Fibroblast of mammary gland (primary cell): ENCODE data around the gene TGFBI.

Experiments used
- DNase-seq: peaks from one replicate; pipeline ENCODE4 v3.0.0-alpha.2; 2010; ENCODE audit warnings: low read depth
- H3K4me3 ChIP-seq: 2 replicates; pipeline ENCODE4 v1.5.1; 2011; ENCODE audit warnings: low read depth, mild to moderate bottlenecking, low read length, moderate library complexity; ENCODE audit not compliant: control insufficient read depth
- TF ChIP-seq, protein P1 (sequence below): conservative IDR thresholded peaks from 2 replicates; pipeline ENCODE4 v1.5.1; 2011; ENCODE audit warnings: low read depth, low read length, inconsistent platforms; ENCODE audit not compliant: control insufficient read depth, insufficient read depth

The TGFBI gene

GRCh38 chr5:135993880-135994636 is 34.7 kb upstream of the TGFBI start:
- DNase-seq, result peak; percentile 89
- H3K4me3 ChIP-seq, result no peak overlapping the region
- TF ChIP-seq, protein P1, sequence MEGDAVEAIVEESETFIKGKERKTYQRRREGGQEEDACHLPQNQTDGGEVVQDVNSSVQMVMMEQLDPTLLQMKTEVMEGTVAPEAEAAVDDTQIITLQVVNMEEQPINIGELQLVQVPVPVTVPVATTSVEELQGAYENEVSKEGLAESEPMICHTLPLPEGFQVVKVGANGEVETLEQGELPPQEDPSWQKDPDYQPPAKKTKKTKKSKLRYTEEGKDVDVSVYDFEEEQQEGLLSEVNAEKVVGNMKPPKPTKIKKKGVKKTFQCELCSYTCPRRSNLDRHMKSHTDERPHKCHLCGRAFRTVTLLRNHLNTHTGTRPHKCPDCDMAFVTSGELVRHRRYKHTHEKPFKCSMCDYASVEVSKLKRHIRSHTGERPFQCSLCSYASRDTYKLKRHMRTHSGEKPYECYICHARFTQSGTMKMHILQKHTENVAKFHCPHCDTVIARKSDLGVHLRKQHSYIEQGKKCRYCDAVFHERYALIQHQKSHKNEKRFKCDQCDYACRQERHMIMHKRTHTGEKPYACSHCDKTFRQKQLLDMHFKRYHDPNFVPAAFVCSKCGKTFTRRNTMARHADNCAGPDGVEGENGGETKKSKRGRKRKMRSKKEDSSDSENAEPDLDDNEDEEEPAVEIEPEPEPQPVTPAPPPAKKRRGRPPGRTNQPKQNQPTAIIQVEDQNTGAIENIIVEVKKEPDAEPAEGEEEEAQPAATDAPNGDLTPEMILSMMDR, result no peak

DNA sequence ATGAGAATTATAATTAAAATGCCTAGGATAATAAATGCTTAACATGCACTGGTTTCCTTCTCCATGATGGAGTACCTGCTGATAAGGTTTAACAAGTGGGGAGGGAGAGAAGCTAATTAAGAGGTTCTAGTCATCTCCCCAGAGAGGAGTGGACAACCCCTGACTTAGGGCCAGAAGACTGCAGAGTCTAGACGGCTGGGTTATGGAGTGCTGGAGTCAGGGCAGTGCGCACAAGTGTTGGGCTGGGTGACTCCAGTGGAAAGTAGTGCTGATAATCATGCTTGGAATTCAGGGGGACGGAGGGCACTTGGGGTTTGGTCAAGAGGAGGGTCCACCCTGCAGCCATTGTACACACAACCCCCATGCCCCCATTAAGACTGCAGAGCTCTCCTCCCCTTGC is 32.8 kb upstream of the TGFBI start:
- TF ChIP-seq, protein P1, result no peak
- no peak overlapping the region for H3K4me3 ChIP-seq
- no peak for DNase-seq

- H3K4me3 ChIP-seq, result no peak overlapping the region
- DNase-seq, result peak; percentile 62
- TF ChIP-seq, protein P1, result no peak
These were observed 32.2 kb upstream of the TGFBI start for GRCh38 chr5:135996611-135997010.

- no peak overlapping the region for H3K4me3 ChIP-seq
- no peak for DNase-seq
- TF ChIP-seq, protein P1, result no peak
These were observed 31.0 kb upstream of the TGFBI start for GRCh38 chr5:135997673-135998335.

DNA sequence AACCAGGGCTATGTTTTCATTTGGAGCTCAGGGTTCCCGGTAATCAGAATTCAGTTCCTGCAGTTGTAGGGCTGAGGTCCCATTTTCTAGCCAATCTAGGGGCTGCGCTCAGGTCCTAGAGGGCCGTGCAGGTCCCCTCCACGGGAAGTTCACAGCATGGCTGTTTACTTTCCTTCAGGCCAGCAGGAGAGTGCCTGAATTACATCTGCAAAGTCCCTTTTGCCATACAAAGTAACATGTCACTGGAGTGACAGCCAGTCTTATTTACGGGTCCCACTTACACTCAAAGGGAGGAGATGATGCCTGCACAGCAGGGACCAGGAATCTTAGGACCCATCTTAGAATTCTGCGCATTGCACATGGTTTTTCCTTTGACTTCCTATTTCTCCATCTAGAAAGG is 29.9 kb upstream of the TGFBI start:
- no peak for DNase-seq
- H3K4me3 ChIP-seq, result no peak overlapping the region
- TF ChIP-seq, protein P1, result no peak

- TF ChIP-seq, protein P1, result no peak
- peak; percentile 88 for DNase-seq
- H3K4me3 ChIP-seq, result no peak overlapping the region
These were observed 29.2 kb upstream of the TGFBI start for GRCh38 chr5:135999406-136000139.
